LNCaP clone FGC (cell line): ENCODE results near the gene LCTL.

Experiments used
- DNase-seq: peaks from one replicate; pipeline ENCODE4 v3.0.0-alpha.2; 2011; ENCODE audit warnings: low read depth
- H3K4me3 ChIP-seq: 2 replicates; pipeline ENCODE4 v1.5.1; 2011; ENCODE audit warnings: mild to moderate bottlenecking, low read depth, low read length, control low read depth
- TF ChIP-seq, protein P1 (sequence below): IDR thresholded peaks from 2 replicates; pipeline ENCODE4 v1.5.1; 2012; ENCODE audit warnings: mild to moderate bottlenecking; ENCODE audit not compliant: control insufficient read depth, insufficient read depth; ENCODE audit errors: extremely low read depth

LCTL gene

DNA sequence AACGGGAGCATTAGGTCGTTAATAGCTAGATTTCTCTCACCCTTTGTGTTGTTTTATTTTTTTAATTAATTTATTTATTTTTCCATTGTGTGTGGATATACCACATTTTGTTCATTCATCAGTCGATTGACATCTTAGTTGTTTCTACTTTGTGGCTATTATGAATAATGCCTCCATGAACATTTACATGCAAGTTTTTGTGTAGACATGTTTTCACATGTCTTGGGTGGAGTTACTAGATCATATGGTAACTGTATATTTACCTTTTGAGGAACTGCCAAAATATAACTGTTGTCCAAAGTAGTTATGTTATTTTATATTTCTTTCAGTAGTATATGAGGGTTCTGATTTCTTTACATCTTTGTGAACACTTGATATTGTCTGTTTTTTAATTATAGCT lies 41.9 kb downstream of the LCTL start:
- DNase-seq = no peak
- TF ChIP-seq, protein P1, sequence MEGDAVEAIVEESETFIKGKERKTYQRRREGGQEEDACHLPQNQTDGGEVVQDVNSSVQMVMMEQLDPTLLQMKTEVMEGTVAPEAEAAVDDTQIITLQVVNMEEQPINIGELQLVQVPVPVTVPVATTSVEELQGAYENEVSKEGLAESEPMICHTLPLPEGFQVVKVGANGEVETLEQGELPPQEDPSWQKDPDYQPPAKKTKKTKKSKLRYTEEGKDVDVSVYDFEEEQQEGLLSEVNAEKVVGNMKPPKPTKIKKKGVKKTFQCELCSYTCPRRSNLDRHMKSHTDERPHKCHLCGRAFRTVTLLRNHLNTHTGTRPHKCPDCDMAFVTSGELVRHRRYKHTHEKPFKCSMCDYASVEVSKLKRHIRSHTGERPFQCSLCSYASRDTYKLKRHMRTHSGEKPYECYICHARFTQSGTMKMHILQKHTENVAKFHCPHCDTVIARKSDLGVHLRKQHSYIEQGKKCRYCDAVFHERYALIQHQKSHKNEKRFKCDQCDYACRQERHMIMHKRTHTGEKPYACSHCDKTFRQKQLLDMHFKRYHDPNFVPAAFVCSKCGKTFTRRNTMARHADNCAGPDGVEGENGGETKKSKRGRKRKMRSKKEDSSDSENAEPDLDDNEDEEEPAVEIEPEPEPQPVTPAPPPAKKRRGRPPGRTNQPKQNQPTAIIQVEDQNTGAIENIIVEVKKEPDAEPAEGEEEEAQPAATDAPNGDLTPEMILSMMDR = no peak
- no peak overlapping the region for H3K4me3 ChIP-seq

DNA sequence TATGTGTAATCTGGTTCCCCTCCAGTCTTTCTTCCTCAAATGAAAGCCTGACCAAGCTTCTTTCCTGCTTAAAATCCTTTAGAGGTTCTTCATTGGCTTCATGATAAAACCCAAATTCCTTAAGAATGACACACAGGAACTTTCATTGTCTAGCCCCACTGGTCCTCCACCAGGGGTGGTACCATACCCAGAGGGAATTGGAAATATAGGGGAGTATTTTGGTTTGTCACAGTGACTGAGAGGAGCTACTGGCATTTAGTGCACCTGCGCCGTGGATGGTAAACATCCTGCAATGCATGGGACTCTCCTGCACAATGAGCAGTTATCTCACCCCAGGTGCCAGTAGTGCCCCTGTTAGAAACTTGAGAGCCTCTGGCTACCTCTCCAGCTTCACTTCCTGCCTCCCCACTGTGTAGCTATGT lies 49.9 kb downstream of the LCTL start:
- no peak overlapping the region for H3K4me3 ChIP-seq
- no peak for DNase-seq
- TF ChIP-seq, protein P1 = no peak

DNA sequence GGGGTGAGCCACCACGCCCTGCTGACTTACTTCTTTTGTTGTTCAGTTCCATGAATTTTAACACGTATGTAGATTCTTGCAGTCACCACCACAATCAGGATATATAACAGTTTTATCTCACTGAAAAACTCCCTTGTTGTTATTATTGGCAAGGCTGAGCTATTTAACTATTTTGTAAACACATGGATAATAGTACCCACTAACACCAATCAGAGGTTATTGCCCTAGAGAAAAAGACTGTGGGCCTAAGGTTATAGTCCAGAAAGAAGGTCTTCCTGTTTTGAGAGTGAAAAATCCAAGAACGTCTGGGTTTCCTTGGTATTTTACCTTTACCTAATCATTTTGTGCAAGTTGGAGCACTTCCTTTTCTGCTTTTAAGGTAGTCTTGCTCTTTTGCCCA lies 51.2 kb downstream of the LCTL start:
- TF ChIP-seq, protein P1 = no peak
- DNase-seq = no peak
- H3K4me3 ChIP-seq = no peak overlapping the region

DNA sequence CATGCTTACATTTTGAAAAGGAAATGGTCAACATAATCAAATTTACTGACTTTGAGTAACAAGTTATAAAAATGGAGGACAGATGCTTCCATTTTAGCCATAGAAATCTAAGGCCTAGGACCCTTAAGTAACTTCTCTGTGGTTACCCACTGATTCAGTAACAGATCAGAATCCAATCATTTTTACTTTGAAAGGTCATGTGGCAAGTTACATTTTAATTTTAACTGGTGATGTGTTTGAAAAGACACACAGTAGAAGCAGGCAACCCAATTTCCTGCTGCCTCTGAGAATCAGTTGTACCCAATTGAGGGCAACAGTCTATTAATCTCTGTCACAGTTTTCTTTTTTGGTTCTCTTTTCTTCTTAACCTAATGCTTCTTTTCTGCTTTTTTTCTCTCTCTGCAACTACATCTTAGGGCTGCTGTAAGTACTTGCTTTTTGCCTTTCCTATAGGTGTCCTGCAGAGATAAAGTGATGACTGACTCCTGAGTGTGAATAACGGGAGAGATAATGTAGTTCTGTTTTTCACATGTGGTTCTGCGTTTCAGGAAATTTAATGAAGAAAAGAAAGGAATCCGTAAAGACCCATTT lies 57.4 kb downstream of the LCTL start:
- TF ChIP-seq, protein P1 = no peak
- H3K4me3 ChIP-seq = no peak overlapping the region
- DNase-seq = no peak

DNA sequence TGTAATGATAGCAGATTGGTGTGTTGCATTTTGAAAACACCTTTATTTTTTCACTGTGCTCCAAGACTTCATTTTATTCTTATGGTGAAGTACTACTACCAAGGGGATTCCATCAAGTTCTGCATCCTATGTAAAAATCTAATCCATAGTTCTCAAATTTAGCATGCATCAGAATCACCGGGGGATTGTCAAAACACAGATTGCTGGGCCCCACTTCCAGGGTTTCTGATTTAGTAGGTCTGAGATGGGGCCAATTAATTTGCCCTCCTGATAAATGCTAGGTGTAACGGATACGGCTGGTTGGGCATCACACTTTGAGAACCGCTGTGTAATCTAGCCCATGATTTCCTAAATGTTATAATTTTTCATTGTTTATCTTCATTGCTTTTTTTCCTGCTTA lies 60.0 kb downstream of the LCTL start:
- peak overlapping the region; percentile 94 for H3K4me3 ChIP-seq
- TF ChIP-seq, protein P1 = no peak
- DNase-seq = no peak

DNA sequence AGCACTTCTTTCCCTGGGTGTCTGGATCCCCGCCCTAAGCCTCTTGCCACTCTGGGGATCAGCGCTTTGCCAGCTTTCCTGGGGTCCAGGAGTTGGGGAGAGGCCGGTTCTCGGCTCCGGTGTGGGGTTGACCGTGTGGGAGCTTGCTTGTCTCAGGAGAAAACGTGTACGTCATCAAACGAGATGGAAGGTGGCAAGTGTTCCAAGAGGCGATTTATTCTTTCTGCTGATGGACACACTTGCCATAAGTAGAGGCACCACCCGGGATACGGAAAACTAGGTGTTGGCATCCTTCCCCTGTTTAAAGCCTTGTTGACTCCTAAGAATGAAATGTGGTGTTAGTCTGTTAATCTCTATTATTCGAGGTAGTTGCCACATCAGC lies 60.4 kb downstream of the LCTL start:
- TF ChIP-seq, protein P1 = no peak
- H3K4me3 ChIP-seq = peak overlapping the region; percentile 94
- no peak for DNase-seq
